SU-DHL-6 (cell line): ENCODE results near the gene MUC12.
"Not testable (repeated sequence)": the region's sequence is repeated elsewhere in the genome, so short reads cannot be mapped to it uniquely, and the experiment has no call there.

ENCODE experiments used
- H2AFZ ChIP-seq: fragments of 200-600 bp; sonication (generic); 2 replicates; pipeline ENCODE4 v1.6.1; 2014; ENCODE audit warnings: low read depth, mild to moderate bottlenecking, moderate library complexity, mixed read lengths, antibody characterized with exemption, low read length; ENCODE audit not compliant: severe bottlenecking
- H3F3A ChIP-seq: fragments of 200-600 bp; shearing (Covaris generic); 2 replicates; pipeline ENCODE4 v1.6.0; 2016; ENCODE audit warnings: antibody characterized with exemption, mild to moderate bottlenecking; ENCODE audit not compliant: insufficient read depth
- H3K27ac ChIP-seq: fragments of 200-600 bp; sonication (generic); 2 replicates; pipeline ENCODE4 v1.5.1; 2016; ENCODE audit warnings: low read depth, mild to moderate bottlenecking, low read length, moderate library complexity, mixed read lengths
- H3K27me3 ChIP-seq: fragments of 200-600 bp; sonication (generic), shearing (Covaris generic); 2 replicates; pipeline ENCODE4 v1.6.0; 2014; ENCODE audit warnings: mild to moderate bottlenecking, low read length
- H3K36me3 ChIP-seq: fragments of 200-600 bp; sonication (generic); 2 replicates; pipeline ENCODE4 v1.6.1; 2014; ENCODE audit warnings: mild to moderate bottlenecking, low read length, mixed read lengths
- H3K4me2 ChIP-seq: fragments of 300-600, 200-600 bp; shearing (Covaris generic), sonication (generic); 2 replicates; pipeline ENCODE4 v1.6.0; 2014; ENCODE audit warnings: low read length, low read depth, mild to moderate bottlenecking; ENCODE audit not compliant: poor library complexity, severe bottlenecking
- H3K4me3 ChIP-seq: fragments of 200-600 bp; sonication (generic); 2 replicates; pipeline ENCODE4 v1.5.1; 2014; ENCODE audit warnings: antibody characterized with exemption, low read length, mild to moderate bottlenecking, mixed read lengths; ENCODE audit not compliant: insufficient read depth, poor library complexity, severe bottlenecking
- H3K79me2 ChIP-seq: fragments of 200-600 bp; sonication (generic); 2 replicates; pipeline ENCODE4 v1.6.1; 2014; ENCODE audit warnings: mild to moderate bottlenecking, low read length, moderate library complexity; ENCODE audit not compliant: insufficient read depth
- H3K9ac ChIP-seq: fragments of 200-600 bp; sonication (generic); 2 replicates; pipeline ENCODE4 v1.7.0; 2014; ENCODE audit warnings: mild to moderate bottlenecking, low read length
- H3K9me2 ChIP-seq: fragments of 200-600 bp; sonication (generic); replicated peaks from 2 replicates; pipeline ENCODE4 v1.6.1; 2014; ENCODE audit warnings: low read length; ENCODE audit not compliant: insufficient read depth
- H3K9me3 ChIP-seq: fragments of 200-600 bp; sonication (generic); 2 replicates; pipeline ENCODE4 v1.6.1; 2014; ENCODE audit warnings: low read length, mixed read lengths; ENCODE audit not compliant: insufficient read depth
- H4K20me1 ChIP-seq: fragments of 200-600 bp; sonication (generic); 2 replicates; pipeline ENCODE4 v1.6.1; 2014; ENCODE audit warnings: low read depth, mild to moderate bottlenecking, antibody characterized with exemption, low read length, moderate library complexity, mixed read lengths
- EZH2phosphoT487 ChIP-seq: fragments of 200-600 bp; sonication (generic), shearing (Covaris generic); conservative IDR thresholded peaks from 2 replicates; pipeline ENCODE4 v1.6.1; 2018; ENCODE audit warnings: mild to moderate bottlenecking, antibody characterized with exemption, low read length, moderate library complexity, mixed read lengths
- TF ChIP-seq, protein P1 (sequence below): fragments of 200-600 bp; sonication (generic); IDR thresholded peaks from one replicate; pipeline ENCODE4 v1.5.1; 2017; ENCODE audit warnings: antibody characterized with exemption, mild to moderate bottlenecking, low read length, moderate library complexity; ENCODE audit not compliant: insufficient read depth, poor library complexity, severe bottlenecking

The MUC12 gene

DNA sequence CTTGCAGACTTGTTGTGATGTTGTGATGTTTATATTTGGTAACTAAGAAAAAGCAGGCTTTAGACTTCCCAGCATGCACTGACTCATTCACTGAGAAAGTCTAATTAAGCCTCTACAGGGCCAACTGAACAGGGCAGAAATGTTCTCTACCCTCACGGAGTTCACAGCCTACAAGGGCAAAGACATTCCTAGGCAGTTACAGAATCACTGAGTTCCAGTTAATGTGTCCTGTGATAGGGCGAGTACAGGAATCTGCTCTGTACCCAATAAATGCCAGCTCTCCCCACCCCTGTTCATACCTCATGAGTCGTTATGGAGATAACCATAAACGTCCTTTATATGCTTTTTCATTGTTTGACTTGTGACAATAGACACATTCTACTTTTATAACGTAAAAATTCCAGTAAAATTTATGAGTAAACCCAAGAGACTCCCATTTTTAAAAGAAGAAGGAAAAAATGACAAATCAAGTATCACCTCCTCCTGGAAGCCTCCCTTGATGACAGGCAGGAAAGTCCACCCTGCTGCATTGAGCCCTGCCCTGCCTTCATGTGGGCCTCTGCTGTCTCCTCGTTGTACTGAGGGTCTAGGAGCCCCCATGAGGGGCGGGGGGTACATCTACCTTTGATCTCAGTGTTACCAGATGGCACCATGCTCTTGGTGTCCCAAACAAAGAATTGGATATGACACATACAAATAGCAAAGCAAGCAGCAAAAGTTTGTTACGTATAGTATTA lies 14.3 kb downstream of the MUC12 start:
- Histone ChIP-seq H3K27ac (no peak overlapping the region), H2AFZ (no peak overlapping the region), H3F3A (no peaks in the 10 kb centered on the region), H3K27me3 (no peaks in the 10 kb centered on the region), H3K9ac (no peak overlapping the region), H3K79me2 (no peaks in the 10 kb centered on the region), H3K9me2 (no peaks in the 10 kb centered on the region), H4K20me1 (no peaks in the 10 kb centered on the region), H3K9me3 (no peaks in the 10 kb centered on the region), H3K4me3 (no peak overlapping the region), H3K36me3 (no peaks in the 10 kb centered on the region), H3K4me2 (no peak overlapping the region)
- TF ChIP-seq, protein P1, sequence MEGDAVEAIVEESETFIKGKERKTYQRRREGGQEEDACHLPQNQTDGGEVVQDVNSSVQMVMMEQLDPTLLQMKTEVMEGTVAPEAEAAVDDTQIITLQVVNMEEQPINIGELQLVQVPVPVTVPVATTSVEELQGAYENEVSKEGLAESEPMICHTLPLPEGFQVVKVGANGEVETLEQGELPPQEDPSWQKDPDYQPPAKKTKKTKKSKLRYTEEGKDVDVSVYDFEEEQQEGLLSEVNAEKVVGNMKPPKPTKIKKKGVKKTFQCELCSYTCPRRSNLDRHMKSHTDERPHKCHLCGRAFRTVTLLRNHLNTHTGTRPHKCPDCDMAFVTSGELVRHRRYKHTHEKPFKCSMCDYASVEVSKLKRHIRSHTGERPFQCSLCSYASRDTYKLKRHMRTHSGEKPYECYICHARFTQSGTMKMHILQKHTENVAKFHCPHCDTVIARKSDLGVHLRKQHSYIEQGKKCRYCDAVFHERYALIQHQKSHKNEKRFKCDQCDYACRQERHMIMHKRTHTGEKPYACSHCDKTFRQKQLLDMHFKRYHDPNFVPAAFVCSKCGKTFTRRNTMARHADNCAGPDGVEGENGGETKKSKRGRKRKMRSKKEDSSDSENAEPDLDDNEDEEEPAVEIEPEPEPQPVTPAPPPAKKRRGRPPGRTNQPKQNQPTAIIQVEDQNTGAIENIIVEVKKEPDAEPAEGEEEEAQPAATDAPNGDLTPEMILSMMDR, result no peak
- TF ChIP-seq EZH2phosphoT487, result no peak

DNA sequence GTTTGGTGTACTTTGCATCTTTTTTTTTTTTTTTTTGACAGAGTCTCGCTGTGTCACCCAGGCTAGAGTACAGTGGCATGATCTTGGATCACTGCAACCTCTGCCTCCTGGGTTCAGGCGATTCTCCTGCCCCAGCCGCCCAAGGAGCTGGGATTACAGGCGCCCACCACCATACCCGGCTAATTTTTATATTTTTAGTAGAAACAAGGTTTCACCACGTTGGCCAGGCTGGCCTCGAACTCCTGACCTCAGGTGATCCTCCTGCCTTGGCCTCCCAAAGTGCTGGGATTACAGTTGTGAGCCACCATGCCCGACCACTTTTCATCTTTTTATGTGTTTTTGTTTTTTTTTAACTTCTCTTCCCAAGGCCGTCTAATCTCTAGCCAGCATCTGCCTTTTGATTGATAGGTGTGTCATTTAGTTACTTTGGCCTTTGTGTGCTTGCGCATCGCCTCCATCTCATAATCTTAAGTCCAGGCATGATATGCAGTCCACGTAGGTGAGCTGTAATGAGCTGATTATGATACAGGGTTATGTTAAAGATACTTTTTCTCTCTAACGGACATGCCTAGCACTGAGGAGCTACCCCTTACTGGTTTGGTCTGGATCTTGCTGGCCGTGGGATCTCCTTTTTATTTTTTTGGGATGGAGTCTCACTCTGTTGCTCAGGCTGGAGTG lies 15.0 kb downstream of the MUC12 start:
- not testable (repeated sequence) for H3K27me3 ChIP-seq, H3K4me3 ChIP-seq, H3K9me3 ChIP-seq, H3K9ac ChIP-seq, H3K9me2 ChIP-seq, H3K36me3 ChIP-seq, H2AFZ ChIP-seq, H3K27ac ChIP-seq, H4K20me1 ChIP-seq, H3K79me2 ChIP-seq, H3F3A ChIP-seq, H3K4me2 ChIP-seq

DNA sequence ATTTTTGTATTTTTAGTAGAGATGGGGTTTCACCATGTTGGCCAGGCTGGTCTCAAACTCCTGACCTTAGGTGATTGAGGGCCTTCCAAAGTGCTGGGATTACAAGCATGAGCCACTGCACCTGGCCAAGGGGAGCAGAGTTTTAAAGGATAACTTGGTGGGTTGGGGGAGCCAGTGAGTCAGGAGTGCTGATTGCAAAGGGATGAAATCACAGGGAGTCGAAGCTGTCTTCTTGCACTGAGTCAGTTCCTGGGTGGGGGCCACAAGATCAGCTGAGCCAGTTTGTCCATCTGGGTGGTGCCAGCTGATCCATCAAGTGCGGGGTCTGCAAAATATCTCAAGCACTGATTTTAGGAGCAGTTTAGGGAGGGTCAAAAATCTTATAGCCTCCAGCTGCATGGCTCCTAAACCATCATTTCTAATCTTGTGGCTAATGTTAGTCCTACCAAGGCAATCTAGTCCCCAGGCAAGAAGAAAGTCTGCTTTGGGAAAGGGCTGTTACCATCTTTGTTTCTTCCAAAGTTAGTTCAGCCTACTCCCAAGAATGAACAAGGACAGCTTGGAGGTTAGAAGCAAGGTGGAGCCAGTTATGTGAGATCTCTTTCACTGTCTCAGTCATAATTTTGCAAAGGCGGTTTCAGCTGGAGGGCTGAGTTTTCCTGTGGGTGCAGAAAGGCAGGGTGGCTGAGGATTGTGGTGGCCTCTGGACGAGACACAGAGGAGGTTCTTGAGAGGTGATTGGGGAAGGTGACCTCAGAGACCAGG lies 15.8 kb downstream of the MUC12 start:
- not testable (repeated sequence) for H3K79me2 ChIP-seq, H2AFZ ChIP-seq, H3K4me2 ChIP-seq, H3F3A ChIP-seq, H3K9ac ChIP-seq, H3K4me3 ChIP-seq, H3K27ac ChIP-seq, H3K9me2 ChIP-seq, H3K9me3 ChIP-seq, H3K27me3 ChIP-seq, H3K36me3 ChIP-seq, H4K20me1 ChIP-seq

DNA sequence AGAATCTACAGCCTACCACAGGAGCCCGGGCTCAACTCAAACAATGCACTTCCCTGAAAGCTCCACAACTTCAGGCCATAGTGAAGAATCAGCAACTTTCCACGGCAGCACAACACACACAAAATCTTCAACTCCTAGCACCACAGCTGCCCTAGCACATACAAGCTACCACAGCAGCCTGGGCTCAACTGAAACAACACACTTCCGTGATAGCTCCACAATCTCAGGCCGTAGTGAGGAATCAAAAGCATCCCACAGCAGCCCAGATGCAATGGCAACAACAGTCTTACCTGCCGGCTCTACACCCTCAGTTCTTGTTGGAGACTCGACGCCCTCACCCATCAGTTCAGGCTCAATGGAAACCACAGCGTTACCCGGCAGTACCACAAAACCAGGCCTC lies 22.3 kb downstream of the MUC12 start:
- H3K36me3 ChIP-seq, result no peaks in the 10 kb centered on the region

DNA sequence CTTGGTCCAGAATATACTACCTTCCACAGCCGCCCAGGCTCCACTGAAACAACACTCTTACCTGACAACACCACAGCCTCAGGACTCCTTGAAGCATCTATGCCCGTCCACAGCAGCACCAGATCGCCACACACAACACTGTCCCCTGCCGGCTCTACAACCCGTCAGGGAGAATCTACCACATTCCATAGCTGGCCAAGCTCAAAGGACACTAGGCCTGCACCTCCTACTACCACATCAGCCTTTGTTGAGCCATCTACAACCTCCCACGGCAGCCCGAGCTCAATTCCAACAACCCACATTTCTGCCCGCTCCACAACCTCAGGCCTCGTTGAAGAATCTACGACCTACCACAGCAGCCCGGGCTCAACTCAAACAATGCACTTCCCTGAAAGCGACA lies 22.9 kb downstream of the MUC12 start:
- H3K9ac ChIP-seq, H3K27me3 ChIP-seq, H3K4me2 ChIP-seq, H3K27ac ChIP-seq, H3F3A ChIP-seq, H4K20me1 ChIP-seq, H3K4me3 ChIP-seq, H3K9me3 ChIP-seq, H3K79me2 ChIP-seq, H3K36me3 ChIP-seq, H2AFZ ChIP-seq, H3K9me2 ChIP-seq: not testable (repeated sequence)

More for the DNA sequence above, 22.3 kb downstream of the MUC12 start:
- H3K4me2 ChIP-seq, result no peak overlapping the region
- H2AFZ ChIP-seq, result no peak overlapping the region
- no peak overlapping the region for H3K9ac ChIP-seq
- no peaks in the 10 kb centered on the region for H3F3A ChIP-seq
- H4K20me1 ChIP-seq, result no peaks in the 10 kb centered on the region
- no peaks in the 10 kb centered on the region for H3K9me2 ChIP-seq
- TF ChIP-seq, protein P1, result no peak
- no peak for TF ChIP-seq EZH2phosphoT487
- no peaks in the 10 kb centered on the region for H3K79me2 ChIP-seq
- no peak overlapping the region for H3K27ac ChIP-seq
- no peak overlapping the region for H3K4me3 ChIP-seq
- H3K9me3 ChIP-seq, result no peaks in the 10 kb centered on the region
- H3K27me3 ChIP-seq, result no peaks in the 10 kb centered on the region

DNA sequence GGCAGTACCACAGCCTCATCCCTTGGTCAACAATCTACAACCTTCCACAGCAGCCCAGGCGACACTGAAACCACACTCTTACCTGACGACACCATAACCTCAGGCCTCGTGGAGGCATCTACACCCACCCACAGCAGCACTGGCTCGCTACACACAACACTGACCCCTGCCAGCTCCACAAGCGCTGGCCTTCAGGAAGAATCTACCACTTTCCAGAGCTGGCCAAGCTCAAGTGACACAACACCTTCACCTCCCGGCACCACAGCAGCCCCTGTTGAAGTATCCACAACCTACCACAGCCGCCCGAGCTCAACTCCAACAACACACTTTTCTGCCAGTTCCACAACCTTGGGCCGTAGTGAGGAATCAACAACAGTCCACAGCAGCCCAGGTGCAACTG lies 25.3 kb downstream of the MUC12 start:
- H2AFZ ChIP-seq, H3K79me2 ChIP-seq, H3K36me3 ChIP-seq, H3K27ac ChIP-seq, H3F3A ChIP-seq, H4K20me1 ChIP-seq, H3K9ac ChIP-seq, H3K4me3 ChIP-seq, H3K27me3 ChIP-seq, H3K4me2 ChIP-seq, H3K9me2 ChIP-seq, H3K9me3 ChIP-seq: not testable (repeated sequence)
